A549 (cell line): ENCODE data around the gene EEF2. TPM values are rescaled to one million over a fixed set of nuclear protein-coding genes. Genes with fewer than 3 reads are reported as not detected.

Experiments
- ATAC-seq, 2 experiments: fragments of 200-7000 bp in 1 of 2; fragments of >200 bp in 1 of 2; cut with Nextera tagmentation in 1 of 2; cut with Tn5 transposase in 1 of 2; 3 replicates each; pipeline versions ENCODE4 v1.8.0 to v1.9.1; 2018 to 2020; ENCODE audit warnings: mild to moderate bottlenecking in 1 of 2, moderate library complexity in 1 of 2
- CTCF ChIA-PET: fragments of 300-600 bp; sonication (Branson Sonifier 250); formaldehyde crosslinking; extraction: SDS; loops from one replicate; lab custom pipeline; 2021; ENCODE audit warnings: antibody characterized with exemption, inconsistent platforms; lab: Yijun Ruan, JAX
- POLR2A ChIA-PET: fragments of 350-600 bp; formaldehyde crosslinking; extraction: SDS; loops from one replicate; lab custom pipeline; 2021; ENCODE audit warnings: antibody characterized with exemption, inconsistent platforms; lab: Yijun Ruan, JAX
- DNase-seq, 2 experiments: peaks; one replicate each; pipeline versions ENCODE4 v3.0.0 to v3.0.0-alpha.2; 2011 to 2016; ENCODE audit warnings: low read depth in 1 of 2, low spot score in 1 of 2
- FAIRE-seq: peaks from 2 replicates; lab custom pipeline; 2011; peaks lifted over from hg19 to GRCh38; lab: Jason Lieb, UNC
- H3K27ac ChIP-seq, 2 experiments: fragments of >200 bp; sonication (Bioruptor Twin); formaldehyde crosslinking; 3 replicates each; pipeline ENCODE4 v1.5.1; 2016 to 2017
- H3K4me1 ChIP-seq: fragments of >200 bp; sonication (Bioruptor Twin); formaldehyde crosslinking; 3 replicates; pipeline ENCODE4 v1.6.1; 2016
- H3K4me2 ChIP-seq: fragments of >200 bp; sonication (Bioruptor Twin); formaldehyde crosslinking; 3 replicates; pipeline ENCODE4 v1.6.1; 2016
- H3K4me3 ChIP-seq: fragments of >200 bp; sonication (Bioruptor Twin); formaldehyde crosslinking; 3 replicates; pipeline ENCODE4 v1.5.1; 2016
- H3K9me3 ChIP-seq: fragments of >200 bp; sonication (Bioruptor Twin); formaldehyde crosslinking; 3 replicates; pipeline ENCODE4 v1.6.1; 2016
- FOSL2 ChIP-seq, 2 experiments: fragments of 450-650 bp in 1 of 2; fragments of >200 bp in 1 of 2; sonication (Bioruptor Twin) in 1 of 2; formaldehyde crosslinking; IDR thresholded peaks; 2 replicates each; pipeline versions ENCODE4 v1.5.0 to v1.6.1; 2016 to 2020; ENCODE audit warnings: mild to moderate bottlenecking in 1 of 2, moderate library complexity in 1 of 2
- KDM5A ChIP-seq: fragments of 200-600 bp; sonication (generic); IDR thresholded peaks from 2 replicates; pipeline ENCODE4 v1.6.1; 2016; ENCODE audit warnings: antibody characterized with exemption, mild to moderate bottlenecking
- MYC ChIP-seq: IDR thresholded peaks from 2 replicates; pipeline ENCODE4 v1.6.1; 2012; ENCODE audit warnings: mild to moderate bottlenecking, inconsistent platforms, low read length, improper control_type of control experiment, borderline replicate concordance
- RNF2 ChIP-seq: fragments of 200-600 bp; sonication (generic); IDR thresholded peaks from 2 replicates; pipeline ENCODE4 v1.6.1; 2016; ENCODE audit warnings: low read depth, mild to moderate bottlenecking, antibody characterized with exemption, moderate library complexity, borderline replicate concordance
- SREBF2 ChIP-seq: fragments of 450-650 bp; IDR thresholded peaks from 2 replicates; pipeline ENCODE4 v1.6.1; 2014; ENCODE audit warnings: mild to moderate bottlenecking, moderate library complexity
- TFCP2L1 ChIP-seq: fragments of 250-450 bp; sonication (Bioruptor Pico); IDR thresholded peaks from 2 replicates; pipeline ENCODE4 v1.5.0; 2021; ENCODE audit warnings: mild to moderate bottlenecking
- WGBS: methylation state at CpG from one replicate; pipeline ENCODE4 v1.1.6; 2017; ENCODE audit errors: missing lambda C conversion rate; 5-methylcytosine and 5-hydroxymethylcytosine counted together
- polyA plus RNA-seq, 4 experiments: library from polyadenylated mRNA; depleted of rRNA in 3 of 4; stranded (reverse); fragments of >200 nt; fragmentation: RNase III in 1 of 4; extraction: RNeasy Plus Mini Kit Qiagen cat#74134 plus additional on column Dnase treatment in 1 of 4; gene quantifications; 2 replicates in 3 of 4; 3 replicates in 1 of 4; pipeline ENCODE4 v1.2.3, GENCODE V29; 2011 to 2017
- TF ChIP-seq, protein P1 (sequence below): fragments of >200 bp; sonication (Bioruptor Twin); formaldehyde crosslinking; IDR thresholded peaks from 2 replicates; pipeline ENCODE4 v1.6.1; 2016
- TF ChIP-seq, protein P2 (sequence below): IDR thresholded peaks from 2 replicates; pipeline ENCODE4 v1.6.1; 2012
- TF ChIP-seq, protein P3 (sequence below): IDR thresholded peaks from 2 replicates; pipeline ENCODE4 v1.6.1; 2012

Gene EEF2
- polyA plus RNA-seq, 2 of the 4 experiments (the other 2 are of a cell fraction) = 680 to 971 TPM

DNA sequence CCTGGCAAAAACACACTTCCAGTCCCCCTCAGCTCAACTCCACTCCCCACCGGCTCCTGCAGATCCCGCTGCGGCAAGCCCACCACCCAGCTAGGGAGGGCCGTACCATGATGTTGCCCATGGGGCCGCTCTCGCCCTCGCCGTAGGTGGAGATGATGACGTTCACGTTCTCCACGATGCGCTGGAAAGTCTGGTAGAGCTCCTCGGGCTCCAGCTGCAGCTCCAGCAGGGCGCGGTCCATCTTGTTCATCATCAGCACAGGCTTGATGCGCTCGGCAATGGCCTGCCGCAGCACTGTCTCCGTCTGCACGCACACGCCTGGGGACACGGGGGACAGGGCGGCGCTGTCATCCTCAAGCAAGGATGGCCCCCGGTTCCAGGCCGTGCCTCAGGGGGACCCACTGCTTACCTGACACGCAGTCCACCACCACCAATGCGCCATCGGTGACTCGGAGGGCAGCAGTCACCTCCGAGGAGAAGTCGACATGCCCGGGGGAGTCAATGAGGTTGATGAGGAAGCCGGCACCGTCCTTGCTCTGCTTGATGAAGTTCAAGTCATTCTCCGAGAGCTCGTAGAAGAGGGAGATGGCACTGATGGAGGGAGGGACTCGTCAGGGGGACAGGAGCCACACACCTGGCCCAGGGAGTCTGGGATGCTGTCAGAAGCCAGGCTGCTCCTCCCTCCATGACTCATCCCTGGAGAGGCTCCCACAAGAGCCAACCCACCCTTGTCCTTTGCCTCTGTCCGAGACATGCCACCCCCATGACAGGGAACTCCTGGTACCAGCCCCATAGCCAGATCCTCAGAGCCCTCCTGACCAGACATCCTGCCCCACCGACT is 2.3 kb downstream of the EEF2 start:
- 89% methylated on average over 30 of the region's 40 CpGs for WGBS
- ATAC-seq = peak in 1 of 2 experiments; percentile 4; a peak in 1 of 6 replicates
- H3K27ac ChIP-seq = peak overlapping the region; percentile 83 to 97; a peak in 3 of 6 replicates
- no peak for FAIRE-seq
- TF ChIP-seq, protein P1, sequence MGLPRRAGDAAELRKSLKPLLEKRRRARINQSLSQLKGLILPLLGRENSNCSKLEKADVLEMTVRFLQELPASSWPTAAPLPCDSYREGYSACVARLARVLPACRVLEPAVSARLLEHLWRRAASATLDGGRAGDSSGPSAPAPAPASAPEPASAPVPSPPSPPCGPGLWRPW = no peak
- TF ChIP-seq FOSL2 (IDR thresholded peaks at IDR 0.05) = no peak
- TF ChIP-seq FOSL2 (CRISPR knock-in tag; IDR thresholded peaks at IDR 0.05) = peak; percentile 42; the same call in 1 of the 2 replicates
- TF ChIP-seq, all 56 proteins: peak for 1
- peak overlapping the region; percentile 91 for H3K4me2 ChIP-seq
- no peaks in the 10 kb centered on the region for H3K9me3 ChIP-seq
- peaks cover 26% of the 10 kb centered on the region; the same call in 2 of the 3 replicates for H3K4me1 ChIP-seq
- ChIA-PET POLR2A (interaction anchor here (5.1 kb wide), 1 partner anchor 13 kb away, joined by 60 read pairs; the partner anchor contains the start of gene DAPK3), CTCF (interaction anchor here (2.1 to 3.5 kb wide), 2 partner anchors 12 to 161 kb away, joined by 4 to 16 read pairs; partner anchors contain the start of gene DAPK3)
- DNase-seq = no peak
- peak overlapping the region; percentile 96 for H3K4me3 ChIP-seq

DNA sequence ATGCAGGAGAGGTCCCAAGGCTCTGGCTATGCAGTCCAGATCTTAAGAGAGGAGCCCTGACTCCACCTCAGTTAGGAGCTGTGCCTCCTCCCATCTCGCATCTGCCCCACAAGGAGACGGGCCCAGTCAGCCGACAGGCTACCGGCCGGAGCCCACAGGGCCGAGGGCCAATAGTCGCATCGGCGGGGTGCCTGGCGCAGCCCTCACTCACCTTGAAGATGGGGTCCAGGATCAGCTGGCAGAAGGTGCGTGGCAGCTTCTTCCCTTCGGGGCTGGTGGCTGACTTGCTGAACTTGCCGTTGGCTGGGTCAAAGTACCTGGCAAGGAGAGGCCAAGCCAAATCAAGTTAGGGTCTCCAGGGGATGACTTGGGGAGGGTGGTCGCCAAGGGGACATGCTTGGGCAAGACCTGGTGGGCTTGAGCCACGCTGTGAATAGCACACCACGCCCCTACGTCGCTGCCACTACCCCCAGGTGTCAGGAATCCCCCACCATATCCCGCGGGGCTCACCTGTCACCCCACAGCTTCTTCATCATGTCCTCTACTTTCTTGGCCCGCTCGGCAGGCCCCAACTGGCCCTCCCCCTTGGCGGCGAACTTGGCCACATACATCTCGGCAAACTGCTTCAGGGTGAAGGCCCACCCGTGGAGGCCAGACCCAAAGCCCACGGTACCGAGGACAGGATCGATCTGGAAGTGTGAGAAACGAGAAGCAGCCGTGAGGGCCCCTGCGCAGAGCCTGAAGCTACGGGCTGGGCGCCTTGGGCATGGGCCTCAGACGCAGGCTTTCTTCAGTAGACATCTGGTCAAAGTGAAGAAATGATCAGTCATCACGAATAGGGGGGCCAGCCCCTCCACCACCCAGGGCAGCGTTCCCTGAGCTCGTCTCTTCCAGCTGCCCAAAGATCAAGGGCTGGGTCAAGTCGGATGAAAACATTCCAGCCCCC is 3.3 kb downstream of the EEF2 start:
- H3K9me3 ChIP-seq = no peaks in the 10 kb centered on the region
- ChIA-PET CTCF (interaction anchor here (2.1 to 3.5 kb wide), 2 partner anchors 11 to 160 kb away, joined by 4 to 16 read pairs; partner anchors contain the start of gene DAPK3), POLR2A (interaction anchor here (5.1 kb wide), 1 partner anchor 12 kb away, joined by 60 read pairs; the partner anchor contains the start of gene DAPK3)
- no peak overlapping the region for H3K4me3 ChIP-seq
- peaks cover 26% of the 10 kb centered on the region; the same call in 2 of the 3 replicates for H3K4me1 ChIP-seq
- TF ChIP-seq, protein P2, sequence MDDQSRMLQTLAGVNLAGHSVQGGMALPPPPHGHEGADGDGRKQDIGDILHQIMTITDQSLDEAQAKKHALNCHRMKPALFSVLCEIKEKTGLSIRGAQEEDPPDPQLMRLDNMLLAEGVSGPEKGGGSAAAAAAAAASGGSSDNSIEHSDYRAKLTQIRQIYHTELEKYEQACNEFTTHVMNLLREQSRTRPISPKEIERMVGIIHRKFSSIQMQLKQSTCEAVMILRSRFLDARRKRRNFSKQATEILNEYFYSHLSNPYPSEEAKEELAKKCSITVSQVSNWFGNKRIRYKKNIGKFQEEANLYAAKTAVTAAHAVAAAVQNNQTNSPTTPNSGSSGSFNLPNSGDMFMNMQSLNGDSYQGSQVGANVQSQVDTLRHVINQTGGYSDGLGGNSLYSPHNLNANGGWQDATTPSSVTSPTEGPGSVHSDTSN = no peak
- H3K27ac ChIP-seq = 0 out of 6 replicates have a peak overlapping the region, but pooled peaks of 1 of the 2 experiments have one; percentile 2
- no peak for FAIRE-seq
- peak overlapping the region; percentile 91; the same call in 2 of the 3 replicates for H3K4me2 ChIP-seq
- ATAC-seq = no peak
- no peak for DNase-seq
- 89% methylated on average over 24 of the region's 39 CpGs for WGBS

DNA sequence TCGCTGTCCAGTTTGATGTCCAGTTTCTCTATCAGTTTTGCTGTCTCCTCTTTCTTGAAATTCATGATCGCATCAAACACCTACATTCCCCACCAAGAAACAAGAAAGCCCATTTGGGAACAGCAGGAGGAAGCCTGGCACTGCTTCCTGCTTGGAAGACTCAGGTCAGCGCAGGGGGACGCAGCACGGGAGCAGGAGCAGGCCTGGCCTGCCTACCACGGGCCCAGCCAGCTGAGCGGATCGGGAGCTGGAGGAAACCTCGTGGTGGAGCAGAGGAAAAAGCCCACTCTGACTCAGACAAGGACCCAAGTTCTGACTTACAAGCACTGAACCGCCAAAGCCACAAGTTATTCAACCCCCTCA is 3.9 kb downstream of the EEF2 start:
- POLR2A ChIA-PET = interaction anchor here (1.6 to 5.1 kb wide), 2 partner anchors 10 to 11 kb away, joined by 3 to 60 read pairs; partner anchors contain the start of gene DAPK3
- no peak for FAIRE-seq
- CTCF ChIA-PET = interaction anchor here (3.5 kb wide), 1 partner anchor 10 kb away, joined by 16 read pairs; the partner anchor contains the start of gene DAPK3

More for the DNA sequence above, 3.9 kb downstream of the EEF2 start:
- TF ChIP-seq SREBF2 (no peak), KDM5A (no peak), RNF2 (no peak), MYC (no peak), TFCP2L1 (CRISPR knock-in tag) (no peak)
- TF ChIP-seq, protein P2 = no peak
- TF ChIP-seq, protein P3, sequence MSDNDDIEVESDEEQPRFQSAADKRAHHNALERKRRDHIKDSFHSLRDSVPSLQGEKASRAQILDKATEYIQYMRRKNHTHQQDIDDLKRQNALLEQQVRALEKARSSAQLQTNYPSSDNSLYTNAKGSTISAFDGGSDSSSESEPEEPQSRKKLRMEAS = no peak
- Histone ChIP-seq H3K4me1 (peaks cover 26% of the 10 kb centered on the region; the same call in 2 of the 3 replicates), H3K9me3 (no peaks in the 10 kb centered on the region), H3K4me2 (peak overlapping the region; percentile 5; the same call in 1 of the 3 replicates), H3K27ac (0 out of 6 replicates have a peak overlapping the region, but pooled peaks of 1 of the 2 experiments have one; percentile 34), H3K4me3 (no peak overlapping the region)
- DNase-seq (no peak), ATAC-seq (no peak)
- 96% methylated on average over 9 of the region's 10 CpGs for WGBS
